ENCODE results near the gene SLC25A22.

The SLC25A22 gene

GRCh38 chr11:804599-804964 lies 6.5 kb upstream of the SLC25A22 start:
- DNase-seq = no peak

- DNase-seq = no peak
These were observed 5.9 kb upstream of the SLC25A22 start for GRCh38 chr11:803770-804598.

GRCh38 chr11:803467-803742 lies 5.3 kb upstream of the SLC25A22 start:
- DNase-seq = no peak

- DNase-seq = no peak
These were observed 4.8 kb upstream of the SLC25A22 start for GRCh38 chr11:802693-803466.

- no peak for DNase-seq
These were observed 4.0 kb upstream of the SLC25A22 start for GRCh38 chr11:802018-802617.

GRCh38 chr11:801097-801780 lies 3.2 kb upstream of the SLC25A22 start:
- no peak for DNase-seq

- DNase-seq = no peak
These were observed 2.4 kb upstream of the SLC25A22 start for GRCh38 chr11:800473-800872.

GRCh38 chr11:799641-800316 lies 1.7 kb upstream of the SLC25A22 start:
- DNase-seq = no peak

- DNase-seq = peak in 49 of 56 donors; percentile 35 to 86 (median 71)
These were observed 587 bp downstream of the SLC25A22 start for GRCh38 chr11:797296-798092.

- DNase-seq = no peak
These were observed 1.4 kb downstream of the SLC25A22 start for GRCh38 chr11:796565-797295.

- DNase-seq = peak in 41 of 56 donors; percentile 16 to 68 (median 40)
These were observed 2.2 kb downstream of the SLC25A22 start for GRCh38 chr11:795634-796564.

- peak in 19 of 56 donors; percentile 7 to 65 (median 38) for DNase-seq
These were observed 3.1 kb downstream of the SLC25A22 start for GRCh38 chr11:794766-795633.

GRCh38 chr11:794013-794765 lies 3.9 kb downstream of the SLC25A22 start:
- no peak for DNase-seq

GRCh38 chr11:793556-793955 lies 4.5 kb downstream of the SLC25A22 start:
- no peak for DNase-seq

- no peak for DNase-seq
These were observed 5.2 kb downstream of the SLC25A22 start for GRCh38 chr11:792873-793272.

- DNase-seq = no peak
These were observed 5.6 kb downstream of the SLC25A22 start for GRCh38 chr11:792535-792821.

Data from nucleus accumbens (tissue), 56 donors.